Measurements from ENCODE around the gene TRAPPC8. TPM values are rescaled to one million over a fixed set of nuclear protein-coding genes. Genes with fewer than 3 reads are reported as not detected.

The TRAPPC8 gene
- total RNA-seq, 2 experiments from 2014 or later = 40.1 to 42.7 TPM

- CTCF ChIA-PET = no interaction called here
- no peak overlapping the region for H3K27ac Mint-ChIP-seq
- no peaks in the 10 kb centered on the region for H3K27me3 Mint-ChIP-seq
- no peak overlapping the region for H3K4me3 Mint-ChIP-seq
- peaks cover 72% of the 10 kb centered on the region for H3K36me3 Mint-ChIP-seq (ENCODE audit: low read depth)
- POLR2A ChIA-PET = no interaction called here
- peaks cover 12% of the 10 kb centered on the region for H3K4me1 Mint-ChIP-seq
- H3K9me3 Mint-ChIP-seq = peaks cover 12% of the 10 kb centered on the region
- no peak for DNase-seq
Measured at GRCh38 chr18:31878358-31878757, 64.6 kb downstream of the TRAPPC8 start.

- H3K27ac Mint-ChIP-seq = no peak overlapping the region
- peaks cover 12% of the 10 kb centered on the region for H3K9me3 Mint-ChIP-seq
- no peaks in the 10 kb centered on the region for H3K27me3 Mint-ChIP-seq
Measured at GRCh38 chr18:31877900-31878299, 65.0 kb downstream of the TRAPPC8 start.

DNA sequence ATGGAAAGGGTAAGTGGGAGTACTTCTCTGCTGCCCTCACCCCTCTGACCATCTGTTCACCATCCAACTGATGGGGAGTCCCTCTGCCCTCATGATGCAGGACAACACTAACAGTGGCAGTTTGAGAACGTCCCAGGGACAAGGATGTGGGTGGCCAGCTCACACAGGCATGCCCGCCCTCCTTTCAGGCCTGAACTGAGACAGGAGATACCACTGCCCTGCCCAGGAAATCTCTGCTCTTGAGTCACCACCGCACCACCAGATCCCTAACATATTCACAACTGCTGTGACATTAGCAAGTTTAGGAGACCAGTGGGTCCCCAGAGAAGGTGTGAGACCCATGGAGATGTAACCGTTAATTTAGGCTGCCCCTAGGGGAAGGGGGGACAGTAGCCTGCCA lies 66.2 kb downstream of the TRAPPC8 start:
- peaks cover 73% of the 10 kb centered on the region for H3K36me3 Mint-ChIP-seq (ENCODE audit: low read depth)
- H3K27ac Mint-ChIP-seq = no peak overlapping the region
- CTCF ChIA-PET = no interaction called here
- peaks cover 8% of the 10 kb centered on the region for H3K9me3 Mint-ChIP-seq
- no peak for DNase-seq
- POLR2A ChIA-PET = no interaction called here
- H3K4me1 Mint-ChIP-seq = peaks cover 12% of the 10 kb centered on the region
- H3K27me3 Mint-ChIP-seq = no peaks in the 10 kb centered on the region
- H3K4me3 Mint-ChIP-seq = no peak overlapping the region

More at GRCh38 chr18:31877900-31878299, 65.0 kb downstream of the TRAPPC8 start:
- DNase-seq = no peak
- ChIA-PET POLR2A (no interaction called here), CTCF (interaction anchor here (0.7 kb wide), 1 partner anchor 127 kb away, joined by 4 read pairs; no protein-coding TSS in a partner anchor)
- peaks cover 12% of the 10 kb centered on the region for H3K4me1 Mint-ChIP-seq
- H3K36me3 Mint-ChIP-seq (ENCODE audit: low read depth) = peaks cover 71% of the 10 kb centered on the region
- H3K4me3 Mint-ChIP-seq = no peak overlapping the region

- Mint-ChIP-seq H3K27me3 (no peaks in the 10 kb centered on the region), H3K4me1 (peaks cover 8% of the 10 kb centered on the region), H3K36me3 (ENCODE audit: low read depth) (peaks cover 67% of the 10 kb centered on the region), H3K9me3 (peaks cover 2% of the 10 kb centered on the region), H3K27ac (no peak overlapping the region), H3K4me3 (no peak overlapping the region)
- POLR2A ChIA-PET = no interaction called here
- CTCF ChIA-PET = no interaction called here
- no peak for DNase-seq
Measured at GRCh38 chr18:31875301-31875700, 67.6 kb downstream of the TRAPPC8 start.

DNA sequence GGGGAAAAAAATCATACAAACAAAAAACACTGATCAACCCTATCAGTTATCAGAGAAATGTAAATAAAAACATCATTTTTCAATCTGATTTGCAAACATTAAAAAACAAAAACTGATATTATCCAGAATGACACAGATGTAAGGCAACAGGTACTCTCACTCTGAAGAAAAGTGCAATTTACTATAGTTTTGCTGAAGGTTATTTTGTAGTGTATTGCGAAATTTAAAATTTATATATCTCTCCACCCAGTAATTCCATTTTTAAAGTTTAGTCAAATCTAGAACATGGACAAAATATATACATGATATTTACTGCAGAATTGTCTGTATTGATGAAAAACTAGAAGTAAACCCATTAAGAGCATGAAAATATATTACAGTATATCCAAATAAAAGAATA lies 79.8 kb downstream of the TRAPPC8 start:
- no peaks in the 10 kb centered on the region for H3K27me3 Mint-ChIP-seq
- H3K9me3 Mint-ChIP-seq = no peaks in the 10 kb centered on the region
- no peak overlapping the region for H3K4me3 Mint-ChIP-seq
- no peak for DNase-seq
- peaks cover 34% of the 10 kb centered on the region for H3K36me3 Mint-ChIP-seq (ENCODE audit: low read depth)
- peaks cover under 1% of the 10 kb centered on the region for H3K4me1 Mint-ChIP-seq
- ChIA-PET POLR2A (no interaction called here), CTCF (no interaction called here)
- no peak overlapping the region for H3K27ac Mint-ChIP-seq

- H3K27ac Mint-ChIP-seq = no peak overlapping the region
Measured at GRCh38 chr18:31860488-31860887, 82.4 kb downstream of the TRAPPC8 start.

DNA sequence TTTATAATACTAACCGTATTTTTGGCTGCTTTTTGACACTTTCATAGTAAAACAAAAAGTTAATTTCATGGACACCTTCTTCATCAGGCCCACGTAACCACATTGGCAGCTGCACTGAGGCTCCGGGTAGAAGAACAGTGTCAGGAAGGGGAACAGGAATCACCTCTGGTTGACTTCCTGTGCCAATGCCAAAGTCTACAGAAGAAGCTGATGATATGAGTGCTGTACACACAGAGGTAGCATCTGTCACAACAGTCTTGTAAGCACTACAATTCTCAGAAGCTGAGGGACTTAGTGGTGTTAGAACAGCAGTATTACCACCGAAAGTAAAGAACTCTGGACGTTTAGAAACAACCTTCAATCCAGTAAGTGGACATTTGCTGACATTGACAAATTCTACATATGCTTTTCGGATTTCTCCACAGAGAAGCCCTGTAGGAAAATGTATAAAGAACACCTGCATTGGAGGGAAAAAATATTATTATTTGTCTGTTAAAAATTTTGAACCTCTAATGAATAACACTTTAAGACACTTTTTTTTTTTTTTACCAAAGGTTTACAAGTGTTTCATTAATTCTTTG lies 85.3 kb downstream of the TRAPPC8 start:
- peaks cover 3% of the 10 kb centered on the region for H3K4me1 Mint-ChIP-seq
- H3K36me3 Mint-ChIP-seq (ENCODE audit: low read depth) = peaks cover 43% of the 10 kb centered on the region
- ChIA-PET POLR2A (no interaction called here), CTCF (no interaction called here)
- H3K27ac Mint-ChIP-seq = no peak overlapping the region
- no peaks in the 10 kb centered on the region for H3K27me3 Mint-ChIP-seq
- no peaks in the 10 kb centered on the region for H3K9me3 Mint-ChIP-seq
- no peak for DNase-seq
- no peak overlapping the region for H3K4me3 Mint-ChIP-seq

More at GRCh38 chr18:31860488-31860887, 82.4 kb downstream of the TRAPPC8 start:
- Mint-ChIP-seq H3K4me1 (peaks cover 3% of the 10 kb centered on the region), H3K9me3 (no peaks in the 10 kb centered on the region), H3K36me3 (ENCODE audit: low read depth) (peaks cover 40% of the 10 kb centered on the region), H3K27me3 (no peaks in the 10 kb centered on the region), H3K4me3 (no peak overlapping the region)
- ChIA-PET CTCF (interaction anchor here (1.5 kb wide), 1 partner anchor 34 kb away, joined by 3 read pairs; no protein-coding TSS in a partner anchor), POLR2A (no interaction called here)
- no peak for DNase-seq

DNA sequence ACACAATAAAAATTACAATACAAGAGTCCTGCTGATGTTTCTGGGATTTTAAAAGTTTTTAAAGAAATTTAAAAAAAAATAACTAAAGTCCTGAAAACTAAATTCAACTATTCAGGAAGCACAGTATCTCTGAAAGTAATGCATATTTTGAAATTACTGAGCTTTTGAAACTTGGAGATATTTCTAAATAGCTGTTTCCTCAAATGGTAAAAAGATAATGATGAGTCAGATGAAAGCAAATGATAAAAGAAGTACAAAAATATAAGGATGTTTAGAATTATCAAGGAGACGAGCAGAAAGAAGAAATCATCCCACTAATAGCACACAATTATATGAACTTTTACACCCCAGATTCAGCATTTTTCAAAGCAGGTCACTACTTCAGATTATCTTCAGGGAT lies 92.1 kb downstream of the TRAPPC8 start:
- no peak overlapping the region for H3K4me3 Mint-ChIP-seq
- POLR2A ChIA-PET = no interaction called here
- peaks cover 36% of the 10 kb centered on the region for H3K36me3 Mint-ChIP-seq (ENCODE audit: low read depth)
- no peak for DNase-seq
- no peak overlapping the region for H3K27ac Mint-ChIP-seq
- no peaks in the 10 kb centered on the region for H3K4me1 Mint-ChIP-seq
- CTCF ChIA-PET = no interaction called here
- no peaks in the 10 kb centered on the region for H3K9me3 Mint-ChIP-seq
- no peaks in the 10 kb centered on the region for H3K27me3 Mint-ChIP-seq

- no peaks in the 10 kb centered on the region for H3K4me1 Mint-ChIP-seq
- no peak for DNase-seq
- ChIA-PET CTCF (interaction anchor here (1.7 kb wide), 1 partner anchor 20 kb away, joined by 4 read pairs; no protein-coding TSS in a partner anchor), POLR2A (no interaction called here)
- no peaks in the 10 kb centered on the region for H3K9me3 Mint-ChIP-seq
- H3K36me3 Mint-ChIP-seq (ENCODE audit: low read depth) = peaks cover 43% of the 10 kb centered on the region
- no peaks in the 10 kb centered on the region for H3K27me3 Mint-ChIP-seq
- no peak overlapping the region for H3K4me3 Mint-ChIP-seq
- no peak overlapping the region for H3K27ac Mint-ChIP-seq
Measured at GRCh38 chr18:31840499-31840898, 102.4 kb downstream of the TRAPPC8 start.

DNA sequence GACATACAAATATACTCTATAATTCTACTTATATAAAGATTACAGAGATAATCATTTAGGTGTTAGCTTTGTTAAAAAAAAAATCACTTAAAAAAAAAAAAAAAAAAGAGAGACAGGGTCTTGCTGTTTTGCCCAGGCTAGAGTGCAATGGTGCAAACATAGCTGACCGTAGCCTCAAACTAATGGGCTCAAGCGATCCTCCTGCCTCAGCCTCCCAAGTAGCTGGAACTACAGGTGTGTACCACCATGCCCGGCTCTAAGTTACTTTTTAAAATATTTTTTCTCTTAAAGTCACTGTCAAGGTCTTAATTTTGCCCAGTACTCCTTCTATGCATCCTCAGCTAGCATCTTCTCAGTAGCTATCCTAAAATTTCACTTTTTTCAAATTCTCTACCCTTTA lies 105.0 kb downstream of the TRAPPC8 start:
- Mint-ChIP-seq H3K36me3 (ENCODE audit: low read depth) (peaks cover 40% of the 10 kb centered on the region), H3K27ac (no peak overlapping the region), H3K9me3 (no peaks in the 10 kb centered on the region), H3K27me3 (no peaks in the 10 kb centered on the region), H3K4me3 (no peak overlapping the region), H3K4me1 (no peaks in the 10 kb centered on the region)
- ChIA-PET CTCF (interaction anchor here (0.6 to 1.0 kb wide), 3 partner anchors 18 to 230 kb away, joined by 3 to 4 read pairs (median 4); no protein-coding TSS in a partner anchor), POLR2A (no interaction called here)
- no peak for DNase-seq

DNA sequence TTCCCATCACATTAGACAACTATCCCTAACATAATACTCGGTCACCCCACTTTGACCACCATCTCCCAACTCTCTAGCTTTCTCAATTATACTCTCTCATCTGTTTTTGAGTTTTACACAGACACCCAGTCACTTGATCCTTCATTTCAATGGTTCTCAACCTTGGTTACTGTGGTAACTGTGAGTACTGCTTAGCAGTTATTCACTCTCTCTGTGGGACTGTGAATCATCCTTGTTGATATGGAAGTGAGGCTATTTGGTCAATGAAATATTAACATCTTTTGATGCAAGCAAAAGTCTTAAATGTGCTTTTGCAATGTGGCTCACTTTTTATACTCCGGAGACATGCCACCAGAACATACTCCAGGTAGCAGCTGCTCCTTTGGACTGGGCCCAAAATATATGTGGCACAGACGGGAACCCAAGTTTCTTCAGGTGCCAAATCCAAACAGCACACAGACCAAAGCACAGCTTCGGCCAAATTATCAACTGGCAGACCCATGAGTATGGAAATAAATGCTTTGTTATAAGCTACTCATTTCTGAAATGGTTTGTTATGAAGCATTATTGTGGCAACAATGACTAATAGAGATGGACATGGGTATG lies 107.3 kb downstream of the TRAPPC8 start:
- no peak overlapping the region for H3K27ac Mint-ChIP-seq
- no peak overlapping the region for H3K4me3 Mint-ChIP-seq
- H3K27me3 Mint-ChIP-seq = no peaks in the 10 kb centered on the region
- no peaks in the 10 kb centered on the region for H3K4me1 Mint-ChIP-seq
- CTCF ChIA-PET = no interaction called here
- DNase-seq = no peak
- POLR2A ChIA-PET = no interaction called here
- H3K36me3 Mint-ChIP-seq (ENCODE audit: low read depth) = peaks cover 42% of the 10 kb centered on the region
- no peaks in the 10 kb centered on the region for H3K9me3 Mint-ChIP-seq

DNA sequence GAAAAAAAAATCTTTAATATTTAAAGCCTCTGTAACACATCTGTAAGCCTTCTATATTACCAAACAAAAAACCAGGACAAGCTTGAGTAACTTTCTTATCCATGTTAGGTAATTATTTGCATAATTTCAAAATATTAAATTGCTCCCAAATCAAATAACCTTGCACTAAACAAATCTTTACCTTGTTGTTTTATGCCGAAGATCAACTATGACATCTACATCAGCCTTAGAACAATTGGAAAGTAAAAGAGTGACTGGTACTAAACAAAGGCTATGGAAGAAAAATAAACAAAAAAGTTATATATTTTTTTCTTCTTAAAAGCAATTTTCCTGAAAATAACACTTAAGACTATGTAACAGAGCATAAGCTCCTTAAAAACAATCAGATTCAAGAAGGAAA lies 111.0 kb downstream of the TRAPPC8 start:
- H3K27ac Mint-ChIP-seq = no peak overlapping the region
- H3K36me3 Mint-ChIP-seq (ENCODE audit: low read depth) = peaks cover 36% of the 10 kb centered on the region
- no peaks in the 10 kb centered on the region for H3K27me3 Mint-ChIP-seq
- no peaks in the 10 kb centered on the region for H3K9me3 Mint-ChIP-seq
- DNase-seq = no peak
- ChIA-PET CTCF (no interaction called here), POLR2A (no interaction called here)
- no peaks in the 10 kb centered on the region for H3K4me1 Mint-ChIP-seq
- H3K4me3 Mint-ChIP-seq = no peak overlapping the region

DNA sequence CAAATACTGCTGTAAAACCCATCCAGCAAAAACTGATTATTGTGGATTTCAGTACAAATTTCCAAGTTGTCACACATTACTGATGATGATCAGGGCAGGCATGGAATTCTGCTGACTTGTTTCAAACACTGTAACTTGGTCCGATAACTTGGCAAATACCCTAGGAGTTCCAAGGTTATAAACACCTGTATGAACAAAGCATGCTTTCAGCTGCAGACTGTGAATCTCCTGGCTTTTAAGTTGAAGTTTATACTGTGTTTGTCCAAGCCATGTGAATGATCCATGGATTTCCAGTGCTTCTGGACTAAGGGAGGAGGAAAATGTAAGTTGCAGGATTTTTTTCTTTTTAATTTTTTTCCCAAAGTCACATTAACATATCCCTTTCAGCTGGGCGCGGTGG lies 112.2 kb downstream of the TRAPPC8 start:
- Mint-ChIP-seq H3K27me3 (no peaks in the 10 kb centered on the region), H3K27ac (no peak overlapping the region), H3K36me3 (ENCODE audit: low read depth) (peaks cover 29% of the 10 kb centered on the region), H3K9me3 (no peaks in the 10 kb centered on the region), H3K4me3 (no peak overlapping the region), H3K4me1 (no peaks in the 10 kb centered on the region)
- ChIA-PET POLR2A (no interaction called here), CTCF (no interaction called here)
- DNase-seq = no peak

DNA sequence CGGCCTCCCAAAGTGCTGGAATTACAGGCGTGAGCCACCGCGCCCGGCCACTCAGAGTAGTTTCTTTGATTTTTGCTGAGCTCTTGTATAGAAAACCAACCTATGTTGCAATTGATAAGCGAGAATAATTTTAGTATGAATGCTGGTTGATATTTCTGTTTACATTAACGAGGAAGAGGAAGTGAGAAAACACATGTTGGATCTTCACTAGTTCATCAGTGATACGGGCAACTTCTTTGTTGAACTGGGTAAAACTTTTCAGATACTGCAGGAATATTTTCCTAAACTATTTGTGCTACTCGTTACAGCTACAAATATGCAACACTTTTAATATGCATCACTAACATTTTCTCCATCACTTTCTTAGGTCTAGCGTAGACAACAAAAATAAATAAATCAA lies 114.3 kb downstream of the TRAPPC8 start:
- H3K36me3 Mint-ChIP-seq (ENCODE audit: low read depth) = peaks cover 18% of the 10 kb centered on the region
- POLR2A ChIA-PET = no interaction called here
- no peaks in the 10 kb centered on the region for H3K9me3 Mint-ChIP-seq
- no peaks in the 10 kb centered on the region for H3K27me3 Mint-ChIP-seq
- no peak overlapping the region for H3K27ac Mint-ChIP-seq
- CTCF ChIA-PET = no interaction called here
- H3K4me1 Mint-ChIP-seq = no peaks in the 10 kb centered on the region
- DNase-seq = no peak
- no peak overlapping the region for H3K4me3 Mint-ChIP-seq
